A673 (cell line): ENCODE results near the gene SH2D2A.

Source experiments
- EZH2 ChIP-seq: fragments of 200-600 bp; sonication (generic); IDR thresholded peaks from 2 replicates; pipeline ENCODE4 v1.6.1; 2017; ENCODE audit warnings: borderline replicate concordance, low read depth, mild to moderate bottlenecking, mixed read lengths, antibody characterized with exemption, low read length; ENCODE audit not compliant: poor library complexity, severe bottlenecking
- TF ChIP-seq, protein P1 (sequence below): fragments of 300-800, 200-600 bp; sonication (generic); conservative IDR thresholded peaks from 2 replicates; pipeline ENCODE4 v1.5.1; 2017; ENCODE audit warnings: low read depth, mild to moderate bottlenecking, antibody characterized with exemption, low read length, moderate library complexity, mixed read lengths

DNA sequence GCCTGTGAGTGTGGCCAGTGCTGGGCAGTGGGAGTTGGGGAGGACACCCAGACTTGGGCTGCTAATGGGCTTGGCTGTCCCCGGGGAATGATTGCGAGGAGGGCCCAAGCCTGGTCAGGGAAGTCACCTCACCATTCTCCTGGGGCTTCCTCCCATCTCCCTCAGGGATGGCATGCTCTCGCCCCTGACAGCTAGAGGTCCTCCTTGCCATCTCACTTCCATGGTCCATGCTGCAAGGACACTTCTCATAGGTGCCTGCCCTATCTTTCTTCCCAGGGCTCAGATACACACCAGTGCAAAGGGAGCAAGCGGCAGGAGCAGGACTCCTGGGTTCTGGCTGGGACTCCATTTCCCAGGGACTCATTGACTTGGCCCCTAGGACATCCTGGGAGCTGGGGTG, 48.1 kb upstream of the SH2D2A start:
- TF ChIP-seq, protein P1, sequence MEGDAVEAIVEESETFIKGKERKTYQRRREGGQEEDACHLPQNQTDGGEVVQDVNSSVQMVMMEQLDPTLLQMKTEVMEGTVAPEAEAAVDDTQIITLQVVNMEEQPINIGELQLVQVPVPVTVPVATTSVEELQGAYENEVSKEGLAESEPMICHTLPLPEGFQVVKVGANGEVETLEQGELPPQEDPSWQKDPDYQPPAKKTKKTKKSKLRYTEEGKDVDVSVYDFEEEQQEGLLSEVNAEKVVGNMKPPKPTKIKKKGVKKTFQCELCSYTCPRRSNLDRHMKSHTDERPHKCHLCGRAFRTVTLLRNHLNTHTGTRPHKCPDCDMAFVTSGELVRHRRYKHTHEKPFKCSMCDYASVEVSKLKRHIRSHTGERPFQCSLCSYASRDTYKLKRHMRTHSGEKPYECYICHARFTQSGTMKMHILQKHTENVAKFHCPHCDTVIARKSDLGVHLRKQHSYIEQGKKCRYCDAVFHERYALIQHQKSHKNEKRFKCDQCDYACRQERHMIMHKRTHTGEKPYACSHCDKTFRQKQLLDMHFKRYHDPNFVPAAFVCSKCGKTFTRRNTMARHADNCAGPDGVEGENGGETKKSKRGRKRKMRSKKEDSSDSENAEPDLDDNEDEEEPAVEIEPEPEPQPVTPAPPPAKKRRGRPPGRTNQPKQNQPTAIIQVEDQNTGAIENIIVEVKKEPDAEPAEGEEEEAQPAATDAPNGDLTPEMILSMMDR: no peak
- no peak for TF ChIP-seq EZH2
